ENCODE results near the gene ARFRP1. TPM values are rescaled to one million over a fixed set of nuclear protein-coding genes. Genes with fewer than 3 reads are reported as not detected.

The ARFRP1 gene
- total and polyA plus RNA-seq, 2 of the 13 experiments (the other 11 are each of a cell fraction or from before 2014, with no cell fraction given), result 32.0 to 51.1 TPM

DNA sequence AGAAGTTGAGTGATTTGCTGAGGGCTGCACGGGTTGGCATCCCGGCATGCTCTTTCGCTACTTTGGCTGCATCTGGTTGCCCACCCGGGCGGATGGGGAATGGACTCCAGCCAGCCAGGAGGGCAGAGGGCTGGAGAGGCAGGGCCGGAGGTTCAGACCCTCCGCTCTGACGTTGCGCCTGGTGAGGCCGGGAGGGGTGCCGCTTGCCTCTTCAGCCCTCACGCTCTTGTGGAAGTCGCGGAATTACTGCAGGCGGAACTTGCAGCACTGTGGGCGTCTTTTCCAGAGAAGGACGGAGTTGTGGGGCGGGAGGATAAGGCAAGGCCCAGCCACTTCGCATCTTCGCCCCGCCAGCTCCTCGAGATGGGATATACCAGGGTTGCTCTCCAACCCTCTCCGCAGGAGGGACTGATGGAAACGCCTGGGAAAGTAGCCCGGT, 49.0 kb downstream of the ARFRP1 start (continued):
- TF ChIP-seq, protein P1, sequence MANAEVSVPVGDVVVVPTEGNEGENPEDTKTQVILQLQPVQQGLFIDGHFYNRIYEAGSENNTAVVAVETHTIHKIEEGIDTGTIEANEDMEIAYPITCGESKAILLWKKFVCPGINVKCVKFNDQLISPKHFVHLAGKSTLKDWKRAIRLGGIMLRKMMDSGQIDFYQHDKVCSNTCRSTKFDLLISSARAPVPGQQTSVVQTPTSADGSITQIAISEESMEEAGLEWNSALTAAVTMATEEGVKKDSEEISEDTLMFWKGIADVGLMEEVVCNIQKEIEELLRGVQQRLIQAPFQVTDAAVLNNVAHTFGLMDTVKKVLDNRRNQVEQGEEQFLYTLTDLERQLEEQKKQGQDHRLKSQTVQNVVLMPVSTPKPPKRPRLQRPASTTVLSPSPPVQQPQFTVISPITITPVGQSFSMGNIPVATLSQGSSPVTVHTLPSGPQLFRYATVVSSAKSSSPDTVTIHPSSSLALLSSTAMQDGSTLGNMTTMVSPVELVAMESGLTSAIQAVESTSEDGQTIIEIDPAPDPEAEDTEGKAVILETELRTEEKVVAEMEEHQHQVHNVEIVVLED (CRISPR knock-in tag; IDR thresholded peaks at IDR 0.05; ENCODE audit: borderline replicate concordance), result peak; percentile 12; the same call in 1 of the 2 replicates
- TF ChIP-seq, protein P2, sequence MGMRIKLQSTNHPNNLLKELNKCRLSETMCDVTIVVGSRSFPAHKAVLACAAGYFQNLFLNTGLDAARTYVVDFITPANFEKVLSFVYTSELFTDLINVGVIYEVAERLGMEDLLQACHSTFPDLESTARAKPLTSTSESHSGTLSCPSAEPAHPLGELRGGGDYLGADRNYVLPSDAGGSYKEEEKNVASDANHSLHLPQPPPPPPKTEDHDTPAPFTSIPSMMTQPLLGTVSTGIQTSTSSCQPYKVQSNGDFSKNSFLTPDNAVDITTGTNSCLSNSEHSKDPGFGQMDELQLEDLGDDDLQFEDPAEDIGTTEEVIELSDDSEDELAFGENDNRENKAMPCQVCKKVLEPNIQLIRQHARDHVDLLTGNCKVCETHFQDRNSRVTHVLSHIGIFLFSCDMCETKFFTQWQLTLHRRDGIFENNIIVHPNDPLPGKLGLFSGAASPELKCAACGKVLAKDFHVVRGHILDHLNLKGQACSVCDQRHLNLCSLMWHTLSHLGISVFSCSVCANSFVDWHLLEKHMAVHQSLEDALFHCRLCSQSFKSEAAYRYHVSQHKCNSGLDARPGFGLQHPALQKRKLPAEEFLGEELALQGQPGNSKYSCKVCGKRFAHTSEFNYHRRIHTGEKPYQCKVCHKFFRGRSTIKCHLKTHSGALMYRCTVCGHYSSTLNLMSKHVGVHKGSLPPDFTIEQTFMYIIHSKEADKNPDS (CRISPR knock-in tag; IDR thresholded peaks at IDR 0.05), result 0 out of 2 replicates have a peak, but pooled peaks have one; percentile 71
- TF ChIP-seq, protein P3, sequence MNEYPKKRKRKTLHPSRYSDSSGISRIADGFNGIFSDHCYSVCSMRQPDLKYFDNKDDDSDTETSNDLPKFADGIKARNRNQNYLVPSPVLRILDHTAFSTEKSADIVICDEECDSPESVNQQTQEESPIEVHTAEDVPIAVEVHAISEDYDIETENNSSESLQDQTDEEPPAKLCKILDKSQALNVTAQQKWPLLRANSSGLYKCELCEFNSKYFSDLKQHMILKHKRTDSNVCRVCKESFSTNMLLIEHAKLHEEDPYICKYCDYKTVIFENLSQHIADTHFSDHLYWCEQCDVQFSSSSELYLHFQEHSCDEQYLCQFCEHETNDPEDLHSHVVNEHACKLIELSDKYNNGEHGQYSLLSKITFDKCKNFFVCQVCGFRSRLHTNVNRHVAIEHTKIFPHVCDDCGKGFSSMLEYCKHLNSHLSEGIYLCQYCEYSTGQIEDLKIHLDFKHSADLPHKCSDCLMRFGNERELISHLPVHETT (CRISPR knock-in tag; conservative IDR thresholded peaks at IDR 0.05), result 0 out of 2 replicates have a peak, but pooled peaks have one; percentile 5
- TF ChIP-seq ZBTB8A (CRISPR knock-in tag; IDR thresholded peaks at IDR 0.05; ENCODE audit: borderline replicate concordance, low read depth) (peak; percentile 54; the same call in 1 of the 2 replicates), ZNF263 (CRISPR knock-in tag; IDR thresholded peaks at IDR 0.05) (no peak), MAFG (CRISPR knock-in tag; IDR thresholded peaks at IDR 0.05) (no peak), ZNF441 (CRISPR knock-in tag; IDR thresholded peaks at IDR 0.05; ENCODE audit: borderline replicate concordance) (peak; percentile 37; the same call in 1 of the 2 replicates), HNRNPL (IDR thresholded peaks at IDR 0.05; ENCODE audit: low read depth, low read length) (0 out of 2 replicates have a peak, but pooled peaks have one; percentile 61), TEAD2 (CRISPR knock-in tag; IDR thresholded peaks at IDR 0.05) (no peak), PITX1 (CRISPR knock-in tag; IDR thresholded peaks at IDR 0.05) (0 out of 2 replicates have a peak, but pooled peaks have one; percentile 56), GATAD2A (CRISPR knock-in tag; IDR thresholded peaks at IDR 0.05) (0 out of 2 replicates have a peak, but pooled peaks have one; percentile 1), ZNF879 (CRISPR knock-in tag; IDR thresholded peaks at IDR 0.05) (peak; percentile 80; the same call in 1 of the 2 replicates), NFE2L1 (CRISPR knock-in tag; IDR thresholded peaks at IDR 0.05; ENCODE audit: borderline replicate concordance) (0 out of 2 replicates have a peak, but pooled peaks have one; percentile 65), MED8 (CRISPR knock-in tag; IDR thresholded peaks at IDR 0.05; ENCODE audit: insufficient replicate concordance) (peak; percentile 36), ZKSCAN5 (CRISPR knock-in tag; IDR thresholded peaks at IDR 0.05) (peak; percentile 65; the same call in 1 of the 2 replicates), ZNF138 (CRISPR knock-in tag; IDR thresholded peaks at IDR 0.05; ENCODE audit: low read depth) (peak; percentile 77; the same call in 1 of the 2 replicates), TOE1 (CRISPR knock-in tag; IDR thresholded peaks at IDR 0.05) (no peak), EED (CRISPR knock-in tag; IDR thresholded peaks at IDR 0.05) (0 out of 2 replicates have a peak, but pooled peaks have one; percentile 51), SOX13 (IDR thresholded peaks at IDR 0.05) (no peak), SOX13 (CRISPR knock-in tag; conservative IDR thresholded peaks at IDR 0.05 in 1 of 2, IDR thresholded peaks at IDR 0.05 in 1 of 2) (no peak), THAP11 (CRISPR knock-in tag; IDR thresholded peaks at IDR 0.05) (0 out of 2 replicates have a peak, but pooled peaks have one; percentile 71), ZNF367 (CRISPR knock-in tag; IDR thresholded peaks at IDR 0.05; ENCODE audit: borderline replicate concordance) (no peak), ASH2L (IDR thresholded peaks at IDR 0.05; ENCODE audit: insufficient read length, low read depth, low read length) (no peak), ZNF550 (CRISPR knock-in tag; IDR thresholded peaks at IDR 0.05; ENCODE audit: borderline replicate concordance) (0 out of 2 replicates have a peak, but pooled peaks have one; percentile 23), ZNF260 (CRISPR knock-in tag; IDR thresholded peaks at IDR 0.05; ENCODE audit: borderline replicate concordance, low read depth) (0 out of 2 replicates have a peak, but pooled peaks have one; percentile 90)
